SK-N-DZ (cell line): ENCODE results near the gene CIDEB.
"Not testable (repeated sequence)": the region's sequence is repeated elsewhere in the genome, so short reads cannot be mapped to it uniquely, and the experiment has no call there.

Source experiments
- DNase-seq: peaks from one replicate; pipeline ENCODE4 v3.0.0-alpha.2; 2015; ENCODE audit warnings: low spot score

CIDEB gene

DNA sequence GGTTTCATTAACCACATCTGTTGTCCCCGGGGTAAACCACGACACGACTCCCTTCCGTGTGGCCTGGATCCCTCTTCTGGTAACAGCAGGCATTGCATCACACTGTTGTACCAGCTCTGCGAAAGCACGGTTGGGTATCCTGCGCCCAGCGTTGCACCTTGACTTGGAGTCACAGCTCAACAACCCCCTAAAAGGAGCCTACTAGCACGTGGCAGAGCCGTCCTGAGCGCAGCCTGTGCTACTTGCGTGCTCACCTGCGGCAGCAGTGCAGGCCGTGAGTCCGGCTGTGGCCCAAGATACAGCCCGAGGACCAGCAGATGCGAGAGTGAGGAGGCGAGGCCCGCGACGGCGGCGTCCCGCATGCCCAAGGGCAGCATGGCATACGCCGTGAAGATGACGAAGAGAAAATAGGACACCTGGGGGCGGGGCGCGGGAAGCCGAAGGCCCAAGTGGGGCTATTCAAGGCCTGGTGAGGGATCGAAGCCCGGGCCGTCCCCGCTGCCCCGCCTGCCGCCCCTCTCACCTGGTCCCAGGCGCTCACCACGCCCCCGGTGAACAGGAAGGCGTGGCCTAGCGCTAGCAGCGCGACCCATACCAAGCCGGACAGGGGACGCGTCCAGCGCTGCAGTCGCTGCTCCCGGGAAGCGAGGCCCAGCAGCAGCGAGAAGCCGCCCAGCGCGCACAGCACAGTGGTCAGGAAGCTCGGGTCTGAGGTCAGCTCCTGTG lies 24.7 kb upstream of the CIDEB start:
- peak; percentile 82 for DNase-seq

DNA sequence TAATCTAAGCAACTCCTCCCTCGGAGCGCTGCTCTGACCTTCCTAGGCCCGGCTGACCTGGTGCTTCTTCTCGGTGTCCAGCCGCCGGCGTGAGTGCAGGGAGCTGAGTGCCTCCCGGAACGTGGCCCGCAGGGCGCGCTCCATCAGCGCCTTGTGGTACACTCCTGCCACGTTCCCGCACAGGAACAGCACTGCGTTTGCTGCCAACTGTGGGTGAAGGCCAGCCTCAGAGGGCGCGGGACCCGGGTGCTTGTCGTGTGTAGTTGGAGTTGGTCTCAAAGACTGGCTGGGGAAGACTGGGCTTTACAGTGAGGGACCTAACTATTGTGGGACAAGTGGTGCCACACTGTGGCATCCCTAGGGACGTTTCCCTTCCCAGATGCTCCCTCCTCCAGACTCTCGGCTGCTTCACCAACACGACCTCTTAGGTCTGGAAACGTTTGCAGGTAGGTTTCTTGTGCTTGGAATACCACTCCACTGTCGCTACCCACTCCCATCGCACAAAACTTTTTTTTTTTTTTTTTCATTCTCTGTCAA lies 24.0 kb upstream of the CIDEB start:
- no peak for DNase-seq

DNA sequence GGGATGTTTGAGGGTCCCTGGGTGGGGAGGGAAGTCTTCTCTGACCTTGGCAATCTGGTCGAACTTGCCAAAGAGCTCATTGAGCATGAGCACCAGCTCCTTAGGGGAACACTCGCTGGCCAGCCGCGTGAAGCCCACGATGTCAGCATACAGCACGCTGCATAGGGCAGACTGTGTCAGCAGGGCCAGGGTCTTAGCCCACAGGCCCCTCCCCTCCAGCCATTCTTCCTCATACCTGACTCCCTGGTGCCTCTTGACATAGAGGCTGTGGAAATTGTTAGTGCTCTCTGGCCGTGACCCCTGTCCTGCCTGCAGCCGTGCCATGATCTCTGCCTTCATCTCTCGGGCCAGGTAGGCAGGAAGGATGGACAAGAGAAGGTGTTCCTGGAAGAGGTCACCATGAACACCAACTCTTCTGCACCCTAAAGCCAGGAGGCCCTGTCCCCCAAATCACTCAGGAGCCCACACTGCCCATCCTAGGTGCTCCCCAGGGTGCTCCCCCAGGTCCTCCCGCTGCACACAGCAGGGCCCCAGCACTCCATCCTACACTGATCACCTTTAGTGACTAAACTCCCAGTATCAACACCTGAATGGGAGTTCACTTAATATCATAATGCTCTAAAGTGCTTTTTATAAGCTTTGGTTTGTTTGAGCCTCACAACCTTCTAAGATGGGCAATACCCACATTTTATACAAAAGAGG lies 23.3 kb upstream of the CIDEB start:
- no peak for DNase-seq

DNA sequence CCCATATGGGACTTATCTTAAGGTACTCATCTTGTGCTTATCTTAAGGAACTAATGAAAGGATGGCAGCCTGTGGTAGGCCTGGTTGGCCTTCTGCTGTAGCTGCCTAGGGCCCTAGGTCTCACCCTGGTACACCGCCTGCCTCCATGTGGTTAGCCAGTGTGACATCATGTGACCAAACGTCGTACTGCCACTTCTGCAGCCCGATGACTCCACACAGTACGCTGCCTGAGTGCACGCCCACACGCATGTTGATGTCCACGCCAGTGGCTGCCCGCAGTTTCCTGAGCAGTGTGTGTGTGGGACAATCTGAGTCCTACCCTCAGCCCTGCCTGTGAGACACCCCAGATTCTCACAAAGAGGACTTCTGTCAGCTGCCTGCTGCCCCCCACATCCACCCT lies 22.0 kb upstream of the CIDEB start:
- DNase-seq = no peak

DNA sequence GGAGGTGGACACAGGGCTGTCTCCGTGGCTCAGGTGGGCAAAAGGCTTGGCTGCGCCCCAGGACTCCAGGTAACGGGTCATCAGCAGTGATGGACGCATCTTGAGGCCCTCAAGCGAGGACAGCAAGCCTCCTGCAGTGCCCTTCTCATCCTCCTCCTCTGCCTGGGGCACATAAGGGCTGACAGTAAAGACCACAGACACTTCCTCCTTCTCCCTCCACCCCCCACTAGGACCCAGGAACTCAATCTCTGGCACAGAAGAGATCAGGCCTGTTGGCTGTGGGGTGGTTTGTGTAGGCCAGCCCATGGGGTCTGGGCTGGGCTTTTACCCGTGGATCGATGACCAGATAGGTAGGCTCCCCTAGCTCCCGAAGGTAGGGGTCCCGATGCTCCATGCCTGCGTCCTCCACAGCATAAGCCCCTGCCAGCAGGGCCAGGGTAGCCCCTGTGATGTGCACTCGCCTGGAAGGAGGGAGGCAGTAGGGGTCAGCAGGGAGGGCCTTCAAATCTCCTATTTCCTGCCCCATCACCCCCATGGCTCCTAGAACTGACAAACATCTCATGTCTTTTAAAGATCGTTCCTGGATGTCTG lies 21.4 kb upstream of the CIDEB start:
- DNase-seq = no peak

DNA sequence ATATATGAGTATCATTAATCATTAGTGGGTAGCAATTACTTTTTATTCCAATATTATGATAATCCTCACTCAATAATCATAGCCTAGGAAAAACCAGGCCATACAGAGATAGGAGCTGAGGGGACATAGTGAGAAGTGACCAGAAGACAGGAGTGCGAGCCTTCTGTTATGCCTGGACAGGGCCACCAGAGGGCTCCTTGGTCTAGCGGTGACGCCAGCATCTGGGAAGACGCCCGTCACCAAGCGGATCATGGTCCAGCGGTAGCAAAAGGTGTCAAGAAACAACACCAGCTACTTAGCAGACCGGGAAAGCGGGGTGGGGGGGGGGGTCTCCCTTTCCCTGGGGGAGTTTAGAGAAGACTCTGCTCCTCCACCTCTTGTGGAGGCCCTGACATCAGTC lies 20.1 kb upstream of the CIDEB start:
- not testable (repeated sequence) for DNase-seq

DNA sequence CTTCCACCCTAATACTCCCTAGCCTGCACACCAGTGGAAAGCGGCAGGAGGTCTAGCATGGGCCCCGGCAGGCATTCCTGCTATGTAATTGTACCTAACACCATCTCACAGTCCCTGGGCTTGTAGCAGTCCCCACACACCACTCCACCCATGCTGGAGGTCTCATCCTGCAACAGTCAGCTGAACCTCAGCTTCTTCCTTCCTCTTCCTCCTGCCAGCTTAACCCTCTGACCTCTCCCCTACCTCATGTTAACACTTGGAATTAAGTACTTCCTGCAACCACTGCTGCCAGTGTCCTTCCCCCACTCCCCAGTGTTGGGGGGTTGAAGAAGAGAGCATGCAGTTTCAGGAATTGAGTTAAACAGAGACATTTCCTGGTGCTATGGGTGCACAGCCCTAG lies 19.5 kb upstream of the CIDEB start:
- no peak for DNase-seq

DNA sequence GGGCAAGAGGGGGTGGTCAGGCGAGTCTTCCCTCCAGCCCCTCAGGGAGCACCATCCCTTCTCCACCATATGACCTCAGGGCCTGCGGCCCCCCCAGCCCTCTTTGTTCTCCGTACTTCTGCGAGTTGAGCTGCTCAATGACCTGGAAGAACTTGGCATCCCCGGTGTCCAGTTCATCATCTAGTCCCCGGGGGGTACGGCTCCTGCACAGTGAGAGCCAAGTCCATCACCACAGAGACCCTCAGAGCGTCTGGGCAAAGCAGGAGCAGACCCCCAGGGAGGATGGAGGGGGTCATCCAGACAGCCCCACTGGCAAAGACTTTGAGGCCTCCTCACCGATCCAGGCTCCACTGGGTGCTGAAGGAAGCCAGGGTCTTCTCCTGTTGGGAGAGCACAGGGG lies 18.2 kb upstream of the CIDEB start:
- DNase-seq = no peak

DNA sequence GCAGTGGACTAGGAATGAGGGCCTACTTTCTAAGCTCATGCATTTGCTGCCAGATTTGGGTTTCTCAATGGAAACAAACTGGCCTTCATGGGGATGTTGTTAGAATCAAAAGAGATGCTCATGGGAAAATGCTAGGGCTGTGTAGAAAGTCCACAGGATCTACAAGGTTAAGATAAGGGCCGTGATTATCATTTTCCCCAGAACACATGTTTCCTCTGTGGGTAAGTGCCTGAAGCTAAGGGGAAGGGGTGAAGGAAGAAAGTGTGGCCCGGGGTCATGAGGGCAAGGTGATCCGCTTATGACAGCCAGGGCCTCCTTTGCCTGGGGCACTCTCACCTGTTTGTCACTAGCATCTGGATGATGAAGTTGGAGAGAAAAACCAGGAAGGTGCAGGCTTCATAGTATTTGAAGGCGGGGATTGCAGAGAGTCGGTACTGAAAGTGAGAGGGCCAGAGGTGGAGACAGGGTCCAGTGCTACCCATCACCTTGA lies 17.3 kb upstream of the CIDEB start:
- no peak for DNase-seq

DNA sequence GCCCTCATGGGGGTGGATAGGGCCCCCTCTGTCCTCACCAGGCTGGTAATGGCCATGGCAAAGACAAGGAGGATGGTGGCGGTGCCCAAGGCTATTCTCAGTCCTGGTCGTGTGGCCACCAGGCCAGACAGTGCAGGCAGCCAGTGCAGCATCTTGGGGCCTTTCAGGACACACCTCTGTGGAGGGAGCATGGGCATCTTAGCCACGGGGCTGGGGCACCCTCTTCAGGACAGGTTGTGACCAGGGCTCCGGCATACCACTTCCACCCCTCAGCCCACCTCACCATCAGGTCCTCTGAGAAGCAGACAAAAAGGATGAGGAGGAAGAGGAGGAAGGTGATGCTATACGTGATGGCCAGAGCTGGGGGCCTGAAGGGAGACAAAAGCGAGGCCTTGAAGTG lies 16.2 kb upstream of the CIDEB start:
- no peak for DNase-seq

DNA sequence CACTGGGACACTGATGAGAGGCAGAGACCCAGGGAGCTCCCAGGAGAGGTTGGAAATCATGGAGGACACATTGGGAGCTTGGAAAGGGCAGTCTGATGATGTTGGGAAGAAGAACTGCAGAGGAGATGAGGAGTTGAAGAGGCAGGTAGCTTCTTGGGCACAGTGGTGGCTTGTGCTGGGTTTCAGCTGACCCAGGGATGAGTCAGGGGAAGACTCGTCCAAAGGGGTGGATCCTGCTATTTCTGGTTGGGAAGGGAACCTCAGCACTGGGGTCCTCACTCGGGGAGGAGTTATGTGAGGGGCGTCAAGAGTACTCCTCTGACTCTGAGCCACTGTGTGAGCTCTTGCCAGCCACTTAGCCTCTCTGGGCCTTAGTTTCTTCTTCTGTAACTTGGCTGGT lies 15.6 kb upstream of the CIDEB start:
- DNase-seq = no peak

DNA sequence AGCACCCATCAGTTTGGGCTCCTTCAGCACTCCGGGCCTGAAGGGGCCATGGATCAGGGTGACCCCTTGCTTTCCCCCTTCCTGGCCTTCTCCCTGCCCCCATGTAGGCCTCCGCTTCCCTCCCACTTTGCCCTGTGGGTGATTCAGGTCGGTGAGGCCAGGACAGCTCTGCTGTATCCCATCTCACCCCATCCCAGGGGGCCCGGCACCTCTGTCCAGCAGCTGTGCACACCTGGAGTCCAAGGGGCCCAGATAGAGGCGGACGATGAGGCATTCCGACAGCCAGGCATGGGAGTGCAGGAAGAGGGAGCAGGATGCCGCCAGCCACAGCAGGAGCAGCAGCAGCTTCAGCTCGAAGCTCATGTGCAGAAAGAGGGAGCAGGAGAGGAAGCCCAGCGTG lies 14.9 kb upstream of the CIDEB start:
- no peak for DNase-seq

DNA sequence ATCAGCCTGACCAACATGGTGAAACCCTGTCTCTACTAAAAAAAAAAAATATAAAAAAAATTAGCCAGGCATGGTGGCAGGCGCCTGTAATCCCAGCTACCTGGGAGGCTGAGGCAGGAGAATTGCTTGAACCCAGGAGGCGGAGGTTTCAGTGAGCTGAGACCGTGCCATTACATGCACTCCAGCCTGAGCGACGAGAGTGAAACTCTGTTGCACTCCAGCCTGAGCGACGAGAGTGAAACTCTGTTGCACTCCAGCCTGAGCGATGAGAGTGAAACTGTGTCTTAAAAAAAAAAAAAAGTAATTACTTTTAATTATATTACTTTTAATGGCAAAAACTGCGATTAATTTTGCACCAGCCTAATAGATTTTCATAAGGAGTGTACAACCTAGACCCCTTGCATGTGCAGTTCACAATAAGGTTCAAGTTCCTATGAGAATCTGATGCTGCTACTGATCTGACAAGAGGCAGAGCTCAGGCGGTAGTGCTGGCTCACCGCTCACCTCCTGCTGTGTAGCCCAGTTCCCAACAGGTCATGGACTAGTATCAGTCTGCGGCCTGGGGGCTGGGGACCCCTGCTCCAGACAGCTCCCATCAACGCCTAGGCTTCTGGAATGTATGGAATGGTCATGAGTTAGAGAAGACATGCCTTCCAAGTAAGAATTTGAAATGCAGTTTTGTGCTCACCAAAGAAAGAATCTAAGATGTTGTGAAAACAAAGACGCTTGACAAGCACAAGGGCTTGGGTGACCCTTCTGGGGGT lies 13.6 kb upstream of the CIDEB start:
- no peak for DNase-seq

DNA sequence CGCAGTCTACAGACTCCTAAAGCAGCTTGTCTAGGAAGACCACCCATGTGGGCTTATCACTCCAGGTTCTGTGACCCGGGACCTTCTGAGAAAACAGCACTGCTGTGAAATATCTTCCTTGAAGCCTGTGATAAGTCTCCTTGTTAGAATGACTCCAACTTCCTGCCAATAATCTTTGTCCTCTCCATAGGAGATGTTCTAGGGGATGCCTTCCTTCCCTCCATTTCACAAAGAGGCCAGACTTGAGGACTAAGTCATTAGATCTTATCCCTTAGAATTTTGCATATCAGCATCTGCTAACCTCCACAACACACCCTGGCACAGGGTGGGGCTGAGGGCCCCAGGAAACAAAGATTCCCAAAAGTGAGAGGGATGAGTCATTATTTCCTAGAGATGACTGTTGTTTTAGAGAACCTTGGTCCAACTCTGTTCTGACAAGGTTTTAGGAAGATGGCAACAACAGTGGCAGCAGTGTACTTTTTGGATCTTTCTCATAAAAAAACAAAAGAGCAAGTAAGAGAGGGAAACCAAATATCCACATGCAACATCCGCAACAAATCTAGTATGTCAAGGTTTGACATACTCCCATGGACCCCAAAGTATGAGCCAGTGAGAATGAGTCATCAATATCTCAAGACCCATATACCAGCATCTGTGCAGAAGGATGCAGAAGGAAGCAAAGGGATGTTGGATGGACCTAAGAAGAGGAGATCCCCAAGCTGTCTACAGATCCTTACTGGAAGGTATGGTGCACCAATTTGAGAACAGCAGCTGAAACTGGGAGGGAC lies 9.6 kb upstream of the CIDEB start:
- DNase-seq = no peak

DNA sequence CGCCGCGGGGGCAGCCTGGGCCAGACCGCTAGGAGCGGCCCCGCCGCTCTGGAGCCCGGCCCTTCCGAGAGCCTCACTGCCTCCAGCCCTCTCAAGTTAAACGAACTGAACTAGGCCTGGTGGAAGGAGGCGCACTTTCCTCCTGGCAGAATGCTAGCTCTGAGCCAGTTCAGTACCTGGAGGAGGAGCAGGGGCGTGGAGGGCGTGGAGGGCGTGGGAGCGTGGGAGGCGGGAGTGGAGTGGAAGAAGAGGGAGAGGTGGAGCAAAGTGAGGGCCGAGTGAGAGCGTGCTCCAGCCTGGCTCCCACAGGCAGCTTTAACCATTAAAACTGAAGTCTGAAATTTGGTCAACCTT lies 8.8 kb upstream of the CIDEB start:
- no peak for DNase-seq

DNA sequence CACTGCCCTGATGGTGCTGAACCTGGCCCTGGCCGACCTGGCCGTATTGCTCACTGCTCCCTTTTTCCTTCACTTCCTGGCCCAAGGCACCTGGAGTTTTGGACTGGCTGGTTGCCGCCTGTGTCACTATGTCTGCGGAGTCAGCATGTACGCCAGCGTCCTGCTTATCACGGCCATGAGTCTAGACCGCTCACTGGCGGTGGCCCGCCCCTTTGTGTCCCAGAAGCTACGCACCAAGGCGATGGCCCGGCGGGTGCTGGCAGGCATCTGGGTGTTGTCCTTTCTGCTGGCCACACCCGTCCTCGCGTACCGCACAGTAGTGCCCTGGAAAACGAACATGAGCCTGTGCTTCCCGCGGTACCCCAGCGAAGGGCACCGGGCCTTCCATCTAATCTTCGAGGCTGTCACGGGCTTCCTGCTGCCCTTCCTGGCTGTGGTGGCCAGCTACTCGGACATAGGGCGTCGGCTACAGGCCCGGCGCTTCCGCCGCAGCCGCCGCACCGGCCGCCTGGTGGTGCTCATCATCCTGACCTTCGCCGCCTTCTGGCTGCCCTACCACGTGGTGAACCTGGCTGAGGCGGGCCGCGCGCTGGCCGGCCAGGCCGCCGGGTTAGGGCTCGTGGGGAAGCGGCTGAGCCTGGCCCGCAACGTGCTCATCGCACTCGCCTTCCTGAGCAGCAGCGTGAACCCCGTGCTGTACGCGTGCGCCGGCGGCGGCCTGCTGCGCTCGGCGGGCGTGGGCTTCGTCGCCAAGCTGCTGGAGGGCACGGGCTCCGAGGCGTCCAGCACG lies 8.2 kb upstream of the CIDEB start:
- DNase-seq = peak; percentile 42

DNA sequence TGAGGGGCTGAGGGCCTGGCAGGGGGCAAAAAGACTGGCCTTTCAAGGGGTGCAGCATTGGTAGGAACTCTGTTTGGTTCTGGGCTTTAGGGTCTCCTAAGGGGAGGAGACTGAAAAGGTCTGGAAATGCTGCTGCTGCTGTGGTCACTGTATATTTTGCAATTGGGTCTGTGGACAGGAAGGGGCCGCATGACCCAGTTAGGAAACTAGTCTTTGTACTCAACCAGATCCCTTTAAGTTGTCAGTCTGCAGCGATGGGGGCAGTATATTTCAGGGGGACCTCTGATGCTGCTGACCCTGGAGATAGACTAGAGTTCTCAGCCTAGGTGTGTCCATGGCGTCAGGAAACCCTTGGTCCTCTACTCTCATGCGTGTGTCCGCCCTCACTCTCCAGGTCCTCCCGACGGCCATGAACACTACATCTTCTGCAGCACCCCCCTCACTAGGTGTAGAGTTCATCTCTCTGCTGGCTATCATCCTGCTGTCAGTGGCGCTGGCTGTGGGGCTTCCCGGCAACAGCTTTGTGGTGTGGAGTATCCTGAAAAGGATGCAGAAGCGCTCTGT lies 7.5 kb upstream of the CIDEB start:
- no peak for DNase-seq

DNA sequence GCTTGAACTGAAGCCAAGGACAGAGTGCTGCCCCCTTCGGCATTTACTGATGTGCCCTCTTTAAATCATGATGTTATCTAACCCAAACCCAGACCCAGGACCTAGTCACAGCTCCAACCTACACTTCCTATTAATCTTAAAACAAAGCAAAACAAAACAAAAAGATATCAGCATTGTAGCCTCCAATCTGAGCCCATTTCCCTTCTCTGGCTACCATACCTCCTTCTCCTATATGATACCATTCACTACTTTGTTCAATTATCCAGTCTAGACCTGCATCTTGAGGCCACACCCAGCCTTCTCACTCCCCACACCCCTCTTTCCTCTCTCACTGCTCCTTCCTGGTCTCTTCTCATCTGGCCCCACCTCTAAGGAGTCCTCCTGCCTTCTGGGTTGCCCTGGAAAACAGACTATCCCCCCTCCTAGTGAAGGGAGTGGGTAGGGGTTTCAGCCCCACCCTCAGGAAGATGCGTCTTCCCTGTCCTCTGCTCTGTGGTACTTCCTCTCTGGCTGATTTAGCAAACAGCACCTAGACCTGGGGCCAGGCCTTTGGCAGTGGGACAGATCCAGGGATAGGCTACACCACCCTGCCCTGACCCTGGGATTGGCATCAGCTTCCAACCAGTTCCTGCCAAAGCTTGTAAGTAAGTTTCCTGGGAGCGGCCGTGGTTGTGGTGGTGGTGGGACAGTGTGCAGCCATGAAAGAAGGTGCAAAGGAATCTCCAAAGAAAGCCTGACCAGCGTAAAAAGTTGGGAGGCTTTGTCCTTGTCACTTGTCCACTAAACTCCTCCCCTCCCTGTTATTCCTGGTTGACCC lies 6.8 kb upstream of the CIDEB start:
- no peak for DNase-seq

DNA sequence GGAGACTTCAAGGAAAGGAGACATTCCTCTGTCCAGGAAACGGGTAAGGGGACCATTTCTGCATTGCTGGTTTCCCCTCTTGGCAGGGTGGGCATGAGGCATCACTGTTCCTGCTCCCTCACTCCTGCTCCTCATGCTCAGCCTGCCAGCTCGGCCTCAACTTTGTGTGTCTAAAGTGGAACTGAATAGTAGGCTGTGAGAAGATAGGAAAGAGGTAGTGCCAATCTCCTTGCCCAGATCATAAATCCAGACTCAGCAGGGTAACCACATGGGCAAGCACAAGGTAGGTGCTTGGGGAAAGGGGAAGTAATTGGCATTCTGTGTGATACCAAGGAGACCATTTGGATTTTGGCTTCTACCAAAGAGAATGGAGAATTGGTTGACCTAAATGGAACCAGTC lies 6.1 kb upstream of the CIDEB start:
- no peak for DNase-seq
